ENCODE measurements around the gene PRKN. TPM values are rescaled to one million over a fixed set of nuclear protein-coding genes. Genes with fewer than 3 reads are reported as not detected.

The PRKN gene
- total RNA-seq, 1 experiment from 2014 or later, result 0.46 TPM

GRCh38 chr6:161636882-161637430 lies 1090.6 kb downstream of the PRKN start:
- no peak overlapping the region for H3K27ac ChIP-seq (ENCODE audit: low read length)
- H3K9me3 ChIP-seq (ENCODE audit: control insufficient read depth, insufficient read depth, low read depth, low read length), result no peaks in the 10 kb centered on the region
- H3K4me1 ChIP-seq (ENCODE audit: control insufficient read depth, insufficient read depth, low read length), result no peaks in the 10 kb centered on the region
- TF ChIP-seq CTCF (IDR thresholded peaks at IDR 0.05), result no peak
- TF ChIP-seq POLR2AphosphoS5 (IDR thresholded peaks at IDR 0.05; ENCODE audit: low read depth, low read length), result no peak
- TF ChIP-seq, protein P1, sequence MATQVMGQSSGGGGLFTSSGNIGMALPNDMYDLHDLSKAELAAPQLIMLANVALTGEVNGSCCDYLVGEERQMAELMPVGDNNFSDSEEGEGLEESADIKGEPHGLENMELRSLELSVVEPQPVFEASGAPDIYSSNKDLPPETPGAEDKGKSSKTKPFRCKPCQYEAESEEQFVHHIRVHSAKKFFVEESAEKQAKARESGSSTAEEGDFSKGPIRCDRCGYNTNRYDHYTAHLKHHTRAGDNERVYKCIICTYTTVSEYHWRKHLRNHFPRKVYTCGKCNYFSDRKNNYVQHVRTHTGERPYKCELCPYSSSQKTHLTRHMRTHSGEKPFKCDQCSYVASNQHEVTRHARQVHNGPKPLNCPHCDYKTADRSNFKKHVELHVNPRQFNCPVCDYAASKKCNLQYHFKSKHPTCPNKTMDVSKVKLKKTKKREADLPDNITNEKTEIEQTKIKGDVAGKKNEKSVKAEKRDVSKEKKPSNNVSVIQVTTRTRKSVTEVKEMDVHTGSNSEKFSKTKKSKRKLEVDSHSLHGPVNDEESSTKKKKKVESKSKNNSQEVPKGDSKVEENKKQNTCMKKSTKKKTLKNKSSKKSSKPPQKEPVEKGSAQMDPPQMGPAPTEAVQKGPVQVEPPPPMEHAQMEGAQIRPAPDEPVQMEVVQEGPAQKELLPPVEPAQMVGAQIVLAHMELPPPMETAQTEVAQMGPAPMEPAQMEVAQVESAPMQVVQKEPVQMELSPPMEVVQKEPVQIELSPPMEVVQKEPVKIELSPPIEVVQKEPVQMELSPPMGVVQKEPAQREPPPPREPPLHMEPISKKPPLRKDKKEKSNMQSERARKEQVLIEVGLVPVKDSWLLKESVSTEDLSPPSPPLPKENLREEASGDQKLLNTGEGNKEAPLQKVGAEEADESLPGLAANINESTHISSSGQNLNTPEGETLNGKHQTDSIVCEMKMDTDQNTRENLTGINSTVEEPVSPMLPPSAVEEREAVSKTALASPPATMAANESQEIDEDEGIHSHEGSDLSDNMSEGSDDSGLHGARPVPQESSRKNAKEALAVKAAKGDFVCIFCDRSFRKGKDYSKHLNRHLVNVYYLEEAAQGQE (IDR thresholded peaks at IDR 0.05; ENCODE audit: insufficient read depth in 1 of 2, low read depth in 2 of 2, low read length in 1 of 2), result no peak
- no peak for TF ChIP-seq TCF7L2 (IDR thresholded peaks at IDR 0.05; ENCODE audit: low read depth, low read length)
- TF ChIP-seq SIN3A (IDR thresholded peaks at IDR 0.05; ENCODE audit: borderline replicate concordance, insufficient read depth, low read depth, low read length), result no peak
- no peaks in the 10 kb centered on the region for H3K36me3 ChIP-seq (ENCODE audit: control insufficient read depth, insufficient read depth, low read length)
- in situ Hi-C loops (cut with HindIII; ENCODE audit: low pct_unique_long_range_greater_than_20kb, low sequenced_read_pairs) (no loop called here), intact Hi-C loops (cut with micrococcal nuclease; ENCODE audit: unreplicated experiment) (no loop called here)
- H3K4me3 ChIP-seq (ENCODE audit: low read depth in 2 of 2, low read length in 2 of 2), result no peak overlapping the region
- DNase-seq (ENCODE audit: low read depth, low spot score), result no peak
- no peaks in the 10 kb centered on the region for H3K27me3 ChIP-seq (ENCODE audit: control insufficient read depth, insufficient read depth, low read length)
- no peak for ATAC-seq
- no TSS peak for BruUV-seq (replicated peaks)
- ChIA-PET POLR2A (no interaction called here), CTCF (no interaction called here)

DNA sequence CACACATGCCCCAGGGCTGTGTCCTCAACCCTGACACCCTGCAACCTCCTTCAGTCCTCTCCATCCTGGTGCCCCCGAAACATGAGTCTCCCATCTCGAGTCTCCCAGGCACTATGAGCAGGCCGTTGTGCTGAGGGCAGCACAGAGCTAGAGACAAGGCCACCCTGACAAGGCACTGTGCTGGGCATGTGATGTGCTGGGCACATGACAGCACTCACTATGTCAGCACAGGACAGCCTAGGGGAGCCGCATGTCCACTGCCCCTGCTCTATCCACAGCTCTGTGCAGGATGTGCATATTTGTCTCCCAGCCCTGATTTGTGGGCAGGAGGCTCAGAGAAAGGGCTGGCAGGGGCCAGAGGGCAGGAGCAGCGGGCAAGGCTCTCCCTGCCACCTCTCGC lies 1091.6 kb downstream of the PRKN start:
- ChIA-PET CTCF (no interaction called here), POLR2A (no interaction called here)
- DNase-seq (ENCODE audit: low read depth, low spot score) (no peak), ATAC-seq (no peak)
- Histone ChIP-seq H3K27ac (ENCODE audit: low read length) (no peak overlapping the region), H3K4me3 (ENCODE audit: low read depth in 2 of 2, low read length in 2 of 2) (no peak overlapping the region), H3K9me3 (ENCODE audit: control insufficient read depth, insufficient read depth, low read depth, low read length) (no peaks in the 10 kb centered on the region), H3K4me1 (ENCODE audit: control insufficient read depth, insufficient read depth, low read length) (no peaks in the 10 kb centered on the region), H3K27me3 (ENCODE audit: control insufficient read depth, insufficient read depth, low read length) (no peaks in the 10 kb centered on the region), H3K36me3 (ENCODE audit: control insufficient read depth, insufficient read depth, low read length) (no peaks in the 10 kb centered on the region)
- in situ Hi-C loops (cut with HindIII; ENCODE audit: low pct_unique_long_range_greater_than_20kb, low sequenced_read_pairs), result no loop called here
- TF ChIP-seq, protein P1 (IDR thresholded peaks at IDR 0.05; ENCODE audit: insufficient read depth in 1 of 2, low read depth in 2 of 2, low read length in 1 of 2), result no peak
- no peak for TF ChIP-seq SIN3A (IDR thresholded peaks at IDR 0.05; ENCODE audit: borderline replicate concordance, insufficient read depth, low read depth, low read length)
- no peak for TF ChIP-seq POLR2AphosphoS5 (IDR thresholded peaks at IDR 0.05; ENCODE audit: low read depth, low read length)
- no peak for TF ChIP-seq CTCF (IDR thresholded peaks at IDR 0.05)
- no peak for TF ChIP-seq TCF7L2 (IDR thresholded peaks at IDR 0.05; ENCODE audit: low read depth, low read length)
- no TSS peak for BruUV-seq (replicated peaks)
- intact Hi-C loops (cut with micrococcal nuclease; ENCODE audit: unreplicated experiment), result no loop called here
